CD4-positive, alpha-beta T cell (primary cell): ENCODE measurements around the gene AMMECR1L. TPM values are rescaled to one million over a fixed set of nuclear protein-coding genes. Genes with fewer than 3 reads are reported as not detected.

Experiments used
- ATAC-seq: fragments of 200-7000 bp; cut with Tn5 transposase; one replicate; pipeline ENCODE4 v1.10.0; 2022; ENCODE audit warnings: mild to moderate bottlenecking; ENCODE audit not compliant: poor library complexity
- CTCF ChIA-PET: fragments of 350-600 bp; sonication (Branson Sonifier 250); formaldehyde crosslinking; loops from one replicate; lab custom pipeline; 2021; ENCODE audit warnings: antibody characterized with exemption, inconsistent platforms; lab: Charles Lee
- POLR2A ChIA-PET: fragments of 350-600 bp; sonication (Branson Sonifier 250); formaldehyde crosslinking; loops from one replicate; lab custom pipeline; 2021; ENCODE audit warnings: antibody characterized with exemption, inconsistent platforms; lab: Charles Lee
- DNase-seq, 14 experiments: peaks; one replicate each; pipeline ENCODE4 v3.0.0-alpha.2; 2013 to 2020; ENCODE audit warnings: mixed read lengths in 2 of 14
- H3K27ac ChIP-seq, 2 donors: one replicate each; pipeline versions ENCODE4 v1.5.1 to v1.7.0; 2013; ENCODE audit warnings: low read length in 2 of 2, low read depth in 1 of 2, mild to moderate bottlenecking in 1 of 2
- H3K27me3 ChIP-seq, 2 experiments: 1 replicate in 1 of 2; 2 replicates in 1 of 2; pipeline versions ENCODE4 v1.6.1 to v1.7.0; 2013; ENCODE audit warnings: low read length in 2 of 2, control low read depth in 1 of 2, mild to moderate bottlenecking in 1 of 2, moderate library complexity in 1 of 2; ENCODE audit not compliant: insufficient read depth in 2 of 2, control insufficient read depth in 1 of 2
- H3K36me3 ChIP-seq: one replicate; pipeline ENCODE4 v1.6.1; 2013; ENCODE audit warnings: low read length, control low read depth; ENCODE audit not compliant: insufficient read depth
- H3K4me1 ChIP-seq: one replicate; pipeline ENCODE4 v1.6.1; 2013; ENCODE audit warnings: low read length, control low read depth; ENCODE audit not compliant: insufficient read depth
- H3K4me3 ChIP-seq: one replicate; pipeline ENCODE4 v1.5.1; 2013; ENCODE audit warnings: mild to moderate bottlenecking, low read length, moderate library complexity
- H3K9me3 ChIP-seq, 2 experiments: 1 replicate in 1 of 2; 2 replicates in 1 of 2; pipeline versions ENCODE4 v1.6.1 to v1.7.0; 2013; ENCODE audit warnings: low read length in 2 of 2, mild to moderate bottlenecking in 2 of 2, control low read depth in 1 of 2, moderate library complexity in 1 of 2; ENCODE audit not compliant: control insufficient read depth in 1 of 2, insufficient read depth in 1 of 2
- H3K27ac Mint-ChIP-seq: one replicate; pipeline ENCODE4 v1.8.0; 2020; ENCODE audit warnings: mixed read lengths
- H3K27me3 Mint-ChIP-seq: one replicate; pipeline ENCODE4 v1.8.0; 2021; ENCODE audit warnings: mixed read lengths
- H3K36me3 Mint-ChIP-seq: one replicate; pipeline ENCODE4 v1.8.0; 2021; ENCODE audit warnings: low read depth, mixed read lengths
- H3K4me1 Mint-ChIP-seq: one replicate; pipeline ENCODE4 v1.8.0; 2021; ENCODE audit warnings: low read depth, mixed read lengths
- H3K4me3 Mint-ChIP-seq: one replicate; pipeline ENCODE4 v1.8.0; 2020; ENCODE audit warnings: mild to moderate bottlenecking, mixed read lengths
- H3K9me3 Mint-ChIP-seq: one replicate; pipeline ENCODE4 v1.8.0; 2020; ENCODE audit warnings: mixed read lengths
- CTCF ChIP-seq: fragments of 200-600 bp; IDR thresholded peaks from one replicate; pipeline ENCODE4 v1.8.0; 2022; ENCODE audit warnings: antibody characterized with exemption, mild to moderate bottlenecking
- intact Hi-C, 2 experiments: fragments of 100-400 bp; cut with DNase I in 1 of 2; cut with micrococcal nuclease in 1 of 2; formaldehyde crosslinking; loops; one replicate each; pipeline versions ENCODE4 v1.15.1 to v1.9.0; 2023 to 2025; cut with DNase I, micrococcal nuclease
- total RNA-seq, 174 experiments: library from RNA in 2 of 174; stranded (reverse) in 2 of 174; gene quantifications; one replicate each; pipeline ENCODE4 v1.2.3 and lab custom pipeline; 2021 to 2026

AMMECR1L gene
- total RNA-seq, 2 experiments from 2014 or later, result 9.6 to 10.1 TPM

GRCh38 chr2:127857265-127857808 is 28.4 kb downstream of the AMMECR1L start:
- H3K27me3 ChIP-seq, result no peaks in the 10 kb centered on the region
- peaks cover 12% of the 10 kb centered on the region for H3K36me3 ChIP-seq
- H3K27ac Mint-ChIP-seq, result peak overlapping the region; percentile 67
- DNase-seq, result peak in 5 of 14 experiments; percentile 8 to 43 (median 14)
- ATAC-seq, result peak; percentile 5
- H3K4me1 ChIP-seq, result peaks cover 42% of the 10 kb centered on the region
- CTCF ChIA-PET, result interaction anchor here (0.5 kb wide), 1 partner anchor 25 kb away, joined by 3 read pairs; no protein-coding TSS in a partner anchor
- no peaks in the 10 kb centered on the region for H3K9me3 ChIP-seq
- POLR2A ChIA-PET, result interaction anchor here (1.2 to 2.7 kb wide), 6 partner anchors 13 to 234 kb away, joined by 4 to 20 read pairs (median 4); partner anchors contain the start of genes SAP130, SFT2D3, UGGT1 and WDR33
- H3K4me3 ChIP-seq, result peak overlapping the region; percentile 92
- TF ChIP-seq CTCF, result no peak
- peaks cover 49% of the 10 kb centered on the region for H3K4me1 Mint-ChIP-seq
- no peaks in the 10 kb centered on the region for H3K27me3 Mint-ChIP-seq
- no peaks in the 10 kb centered on the region for H3K9me3 Mint-ChIP-seq
- peaks cover 24% of the 10 kb centered on the region for H3K36me3 Mint-ChIP-seq
- intact Hi-C loops, result loop anchor here (5.0 to 10.0 kb wide), 2 partner anchors 155 to 167 kb away; partner anchors contain the start of genes SAP130 (in 1 of the 2) and SFT2D3 (in 1 of the 2)
- H3K4me3 Mint-ChIP-seq, result peak overlapping the region; percentile 88
- peak overlapping the region; percentile 65 to 70 for H3K27ac ChIP-seq

GRCh38 chr2:127853671-127854070 is 32.1 kb downstream of the AMMECR1L start:
- no peak for DNase-seq
- peaks cover 29% of the 10 kb centered on the region for H3K4me1 ChIP-seq
- no peaks in the 10 kb centered on the region for H3K9me3 Mint-ChIP-seq
- no peak for TF ChIP-seq CTCF
- peaks cover 50% of the 10 kb centered on the region for H3K36me3 Mint-ChIP-seq
- H3K4me1 Mint-ChIP-seq, result peaks cover 43% of the 10 kb centered on the region
- intact Hi-C loops, result loop anchor here (2.0 to 10.0 kb wide), 2 partner anchors 39 to 171 kb away; partner anchors contain the start of gene SAP130 (in 1 of the 2)
- H3K27ac Mint-ChIP-seq, result peak overlapping the region; percentile 2
- POLR2A ChIA-PET, result no interaction called here
- CTCF ChIA-PET, result no interaction called here
- no peak overlapping the region for H3K4me3 Mint-ChIP-seq
- no peak for ATAC-seq
- H3K27me3 ChIP-seq, result no peaks in the 10 kb centered on the region
- peaks cover 43% of the 10 kb centered on the region for H3K36me3 ChIP-seq
- no peaks in the 10 kb centered on the region for H3K27me3 Mint-ChIP-seq
- H3K9me3 ChIP-seq, result no peaks in the 10 kb centered on the region
- no peak overlapping the region for H3K27ac ChIP-seq
- no peak overlapping the region for H3K4me3 ChIP-seq

GRCh38 chr2:127852388-127852787 is 33.4 kb downstream of the AMMECR1L start:
- H3K4me1 Mint-ChIP-seq, result peaks cover 35% of the 10 kb centered on the region
- ChIA-PET CTCF (no interaction called here), POLR2A (no interaction called here)
- H3K9me3 ChIP-seq, result no peaks in the 10 kb centered on the region
- peaks cover 22% of the 10 kb centered on the region for H3K4me1 ChIP-seq
- no peaks in the 10 kb centered on the region for H3K9me3 Mint-ChIP-seq
- peaks cover 50% of the 10 kb centered on the region for H3K36me3 ChIP-seq
- H3K27ac ChIP-seq, result no peak overlapping the region
- TF ChIP-seq CTCF, result no peak
- no peak overlapping the region for H3K4me3 Mint-ChIP-seq
- H3K36me3 Mint-ChIP-seq, result peaks cover 62% of the 10 kb centered on the region
- H3K27ac Mint-ChIP-seq, result no peak overlapping the region
- H3K27me3 Mint-ChIP-seq, result no peaks in the 10 kb centered on the region
- intact Hi-C loops, result loop anchor here in 1 of 2 experiments (10.0 kb wide), 1 partner anchor 172 kb away; the partner anchor contains the start of gene SAP130
- no peaks in the 10 kb centered on the region for H3K27me3 ChIP-seq
- no peak overlapping the region for H3K4me3 ChIP-seq
- ATAC-seq, result no peak
- no peak for DNase-seq
